Nucleus accumbens (tissue), 56 donors: ENCODE data around the gene GALNT9.

Source experiments
- DNase-seq, 56 donors: peaks; one replicate each; lab custom pipeline; 2025; lab: John Stamatoyannopoulos, UW

Gene GALNT9

DNA sequence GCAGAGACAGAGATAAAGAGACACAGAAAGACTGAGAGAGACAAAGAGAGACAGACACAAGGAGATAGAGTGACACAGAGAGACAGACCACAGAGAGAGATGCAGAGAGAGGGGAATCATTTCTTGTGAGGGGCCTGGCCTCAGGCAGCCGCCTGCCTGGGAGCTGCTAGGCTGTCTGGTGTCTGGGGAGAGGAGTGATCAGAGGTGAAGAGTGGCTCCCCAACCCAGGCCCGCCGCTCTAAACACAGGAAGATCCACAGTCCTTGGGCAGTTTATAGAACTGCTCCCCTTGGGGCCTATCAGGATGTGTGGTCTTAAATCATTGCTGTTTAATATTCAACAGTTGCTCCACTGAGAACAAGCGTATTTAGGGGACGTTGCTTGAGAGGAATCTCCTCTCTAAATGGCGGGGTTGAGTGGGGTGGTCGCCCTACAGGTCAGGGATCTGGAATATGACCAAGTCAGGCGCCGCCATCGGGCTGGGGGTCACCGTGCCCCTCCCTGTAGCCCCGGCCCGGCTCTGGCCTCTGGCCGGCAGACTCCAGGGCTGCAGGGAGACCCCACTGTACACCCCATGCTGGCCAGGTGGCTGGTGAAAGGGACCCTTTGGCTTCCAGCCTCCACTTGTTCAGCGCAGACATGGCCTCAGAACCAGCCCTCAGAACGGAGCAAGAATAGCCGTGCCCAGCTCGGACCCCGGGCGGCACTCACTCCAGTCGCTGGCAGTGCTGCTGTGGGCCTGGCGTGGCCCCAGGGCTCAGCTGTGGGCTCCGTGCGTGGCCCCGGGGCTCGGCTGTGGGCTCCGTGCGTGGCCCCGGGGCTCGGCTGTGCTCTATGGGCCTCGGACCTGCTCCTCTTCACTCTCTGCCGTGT lies 89.4 kb downstream of the GALNT9 start:
- no peak for DNase-seq

DNA sequence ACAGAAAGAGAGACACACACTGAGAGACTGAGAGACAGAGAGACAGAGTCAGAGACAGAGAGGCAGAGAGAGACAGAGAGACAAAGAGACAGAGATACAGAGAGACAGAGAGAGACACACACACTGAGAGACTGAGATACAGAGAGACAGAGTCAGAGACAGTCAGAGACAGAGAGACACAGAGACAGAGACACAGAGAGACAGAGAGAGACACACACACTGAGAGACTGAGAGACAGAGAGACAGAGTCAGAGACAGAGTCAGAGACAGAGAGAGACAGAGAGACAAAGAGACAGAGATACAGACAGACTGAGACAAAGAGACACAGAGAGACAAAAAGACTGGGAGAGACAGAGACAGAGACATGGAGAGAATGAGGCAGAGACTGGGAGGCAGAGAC lies 90.0 kb downstream of the GALNT9 start:
- no peak for DNase-seq

DNA sequence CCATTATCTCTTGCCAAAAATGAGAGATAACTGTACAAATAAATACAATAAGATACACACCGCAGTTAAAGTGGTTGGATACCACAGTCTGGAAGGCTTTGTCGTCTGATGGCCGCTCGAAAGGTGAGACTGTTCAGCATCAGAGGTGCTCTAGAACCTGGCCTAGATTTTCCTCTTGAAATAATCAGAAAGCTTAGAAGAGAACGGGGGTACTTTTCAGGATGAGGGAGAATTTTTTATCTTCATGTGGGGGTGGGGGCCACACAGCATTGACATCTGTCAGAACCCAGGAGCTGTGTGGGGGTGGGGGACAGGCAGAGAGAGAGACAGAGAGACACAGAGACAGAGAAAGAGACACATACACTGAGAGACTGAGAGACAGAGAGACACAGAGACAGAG lies 90.5 kb downstream of the GALNT9 start:
- no peak for DNase-seq

DNA sequence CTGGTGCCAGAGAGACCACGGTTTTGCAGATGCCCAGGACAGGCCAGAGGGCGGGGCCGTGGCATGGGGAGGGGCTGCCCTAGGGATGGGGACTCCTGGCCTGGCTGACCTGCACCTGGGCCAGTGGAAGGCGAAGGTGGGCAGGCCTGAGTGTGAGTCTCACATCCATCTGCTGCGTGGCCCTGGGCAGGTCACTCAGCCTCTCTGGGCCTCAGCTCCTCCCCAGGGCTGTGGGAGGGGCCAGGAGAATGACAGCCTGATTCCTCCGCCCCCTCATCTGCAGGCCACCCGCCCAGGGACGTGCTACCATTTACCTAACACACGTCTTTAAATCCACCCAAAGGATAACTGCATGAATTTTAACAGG lies 90.9 kb downstream of the GALNT9 start:
- no peak for DNase-seq

DNA sequence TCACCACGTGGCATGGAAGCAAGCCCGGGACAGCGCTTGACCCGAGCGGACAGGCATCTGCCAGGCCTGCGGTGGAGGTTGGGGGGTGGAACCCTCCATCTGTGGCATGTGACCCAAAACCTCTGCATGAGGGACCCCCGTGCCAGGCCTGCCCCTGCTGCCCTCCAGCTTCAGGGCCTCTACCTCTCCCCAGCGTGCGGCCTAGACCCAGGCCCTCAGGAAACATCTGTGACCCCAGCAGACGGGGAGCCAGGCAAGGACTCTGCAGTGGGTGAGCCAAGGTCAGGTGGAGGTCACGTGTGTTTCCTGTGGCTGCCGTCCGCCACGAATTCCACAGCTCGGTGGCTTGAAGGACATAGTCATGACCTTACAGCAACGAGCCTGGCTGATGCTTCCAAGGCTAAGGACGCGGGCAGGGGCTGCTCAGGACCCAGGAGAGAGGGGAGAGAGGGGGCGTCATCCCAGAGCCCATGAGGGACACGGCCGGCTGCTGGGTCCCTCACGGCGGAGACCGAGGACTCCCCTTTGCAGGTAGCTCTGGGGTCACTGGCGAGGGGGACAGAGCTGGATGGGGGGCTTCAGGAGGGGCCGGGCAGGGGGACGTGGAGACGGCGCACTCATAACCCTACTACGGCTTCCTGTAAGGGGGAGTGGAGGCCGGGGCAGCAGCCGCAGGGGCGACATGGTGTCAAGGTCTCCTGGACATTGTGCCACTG lies 91.5 kb downstream of the GALNT9 start:
- no peak for DNase-seq

DNA sequence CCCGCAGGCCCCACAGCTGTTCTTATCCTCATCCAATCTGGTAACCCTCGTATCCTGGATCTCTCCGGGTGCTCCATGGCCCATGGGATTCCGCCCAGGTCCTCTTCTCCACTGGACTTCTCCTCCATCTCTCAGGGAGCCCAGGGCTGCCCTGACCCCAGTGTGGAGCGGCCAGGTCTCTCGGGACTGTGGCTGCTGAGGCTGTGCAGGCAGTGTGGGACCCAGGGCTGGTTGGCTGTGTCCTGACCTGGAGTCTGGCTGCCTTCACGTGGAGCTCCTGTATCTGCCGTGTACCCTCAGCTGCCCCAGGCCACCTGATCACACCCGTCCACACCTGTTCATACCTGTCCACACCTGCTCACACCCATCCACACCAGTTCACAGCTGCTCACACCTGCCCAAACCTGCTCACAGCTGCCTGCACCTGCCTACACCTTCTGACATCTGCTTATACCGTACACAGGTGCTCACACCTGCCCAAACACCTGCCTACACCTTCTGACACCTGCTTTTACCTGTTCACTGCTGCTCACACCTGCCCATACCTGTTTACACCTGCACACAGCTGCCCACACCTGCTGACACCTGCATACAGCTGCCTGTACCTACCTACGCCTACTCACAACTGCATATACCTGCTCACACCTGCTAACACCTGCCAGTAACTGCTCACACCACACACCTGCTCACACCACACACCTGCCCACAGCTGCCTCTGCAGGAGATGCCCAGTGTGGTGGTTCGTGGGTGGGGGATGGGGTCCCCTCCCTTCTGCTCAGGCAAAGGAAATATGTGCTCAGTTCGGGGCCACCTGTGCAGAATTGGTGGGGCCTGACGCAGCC lies 92.2 kb downstream of the GALNT9 start:
- DNase-seq = no peak

DNA sequence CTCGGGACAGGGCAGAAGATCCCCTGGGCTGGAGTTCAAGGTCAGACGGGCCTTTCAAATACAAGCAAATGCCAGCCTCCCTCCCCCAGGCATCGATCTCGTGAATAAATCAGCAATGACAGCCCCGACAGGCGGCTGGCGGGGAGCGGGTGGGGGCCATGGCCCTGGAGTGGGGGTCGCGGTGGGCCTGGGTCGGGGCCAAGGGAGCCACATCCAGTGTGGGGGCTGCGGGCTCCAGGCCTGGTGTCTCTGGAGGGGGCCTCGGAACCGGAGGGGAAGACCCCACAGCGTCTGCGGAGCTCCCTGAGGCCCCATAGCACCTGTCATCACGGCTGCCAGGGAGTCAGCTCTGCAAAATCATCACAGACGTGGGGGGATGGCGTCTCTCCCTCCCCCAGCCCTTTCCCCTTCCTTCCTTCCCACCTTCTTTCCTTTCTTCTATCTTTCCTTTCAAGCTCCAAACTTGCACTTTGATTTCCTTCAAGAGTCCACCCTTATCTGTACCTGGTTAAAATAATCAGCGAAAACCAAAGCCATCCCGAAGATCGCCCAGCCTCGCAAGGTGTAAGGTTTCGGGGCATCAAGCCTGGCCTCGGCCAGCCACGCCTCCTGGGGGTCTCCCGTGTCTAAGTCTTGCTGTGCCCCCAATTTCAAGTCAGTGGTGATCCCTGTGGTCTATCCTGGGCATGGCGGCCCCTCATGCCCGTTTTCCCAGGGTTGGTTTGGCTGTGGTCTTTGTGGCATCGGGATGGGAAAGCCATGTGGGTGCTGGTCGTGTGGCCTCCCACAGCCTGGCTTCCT lies 93.1 kb downstream of the GALNT9 start:
- no peak for DNase-seq

DNA sequence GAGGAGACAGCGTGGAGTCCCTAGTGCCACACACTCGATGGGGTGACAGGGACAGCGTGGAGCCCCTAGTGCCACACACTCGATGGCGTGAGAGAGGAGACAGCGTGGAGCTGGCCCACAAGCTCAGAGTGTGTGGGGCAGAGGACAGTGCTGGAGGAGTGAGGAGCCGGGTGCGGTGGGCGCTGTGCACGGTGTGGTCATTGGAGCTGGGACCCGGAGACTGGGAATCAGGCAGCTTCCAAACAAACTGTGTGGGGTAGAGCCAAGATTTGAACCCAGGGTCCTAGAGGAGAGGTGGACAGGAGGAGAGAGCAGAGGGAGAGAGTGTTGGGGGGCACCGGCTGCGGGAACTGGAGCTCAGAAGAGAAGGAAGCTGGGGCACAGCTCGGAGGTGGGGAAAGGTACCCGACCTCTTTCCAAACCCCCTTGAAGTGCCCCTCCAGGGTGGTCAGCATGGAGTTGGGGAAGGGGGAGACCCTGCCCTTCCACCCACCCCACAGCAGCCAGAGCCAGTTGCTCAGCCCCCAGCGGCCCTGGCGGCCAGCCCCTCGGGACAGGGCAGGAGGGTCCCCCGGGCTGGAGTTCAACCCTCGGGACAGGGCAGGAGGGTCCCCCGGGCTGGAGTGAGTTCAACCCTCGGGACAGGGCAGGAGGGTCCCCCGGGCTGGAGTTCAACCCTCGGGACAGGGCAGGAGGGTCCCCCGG lies 94.1 kb downstream of the GALNT9 start:
- no peak for DNase-seq

DNA sequence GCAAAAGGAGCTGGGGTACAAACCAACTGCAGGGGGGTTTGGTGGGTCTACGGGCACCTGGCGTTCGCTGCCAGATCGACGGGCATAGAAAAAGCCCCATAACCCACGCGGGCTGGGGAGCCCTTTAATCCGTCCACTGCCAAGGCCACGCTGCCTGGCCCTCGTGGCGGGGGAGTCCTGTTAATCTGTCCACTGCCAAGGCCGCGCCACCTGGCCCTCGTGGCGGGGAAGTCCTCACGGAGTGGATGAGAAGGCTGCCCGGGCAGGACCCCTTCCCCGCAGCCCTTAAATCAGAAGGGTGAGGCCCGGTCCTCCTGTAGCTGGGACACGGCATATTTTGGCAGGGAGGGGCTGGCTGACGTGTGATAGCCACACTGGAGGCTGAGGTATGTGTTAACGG lies 99.0 kb downstream of the GALNT9 start:
- DNase-seq = no peak

DNA sequence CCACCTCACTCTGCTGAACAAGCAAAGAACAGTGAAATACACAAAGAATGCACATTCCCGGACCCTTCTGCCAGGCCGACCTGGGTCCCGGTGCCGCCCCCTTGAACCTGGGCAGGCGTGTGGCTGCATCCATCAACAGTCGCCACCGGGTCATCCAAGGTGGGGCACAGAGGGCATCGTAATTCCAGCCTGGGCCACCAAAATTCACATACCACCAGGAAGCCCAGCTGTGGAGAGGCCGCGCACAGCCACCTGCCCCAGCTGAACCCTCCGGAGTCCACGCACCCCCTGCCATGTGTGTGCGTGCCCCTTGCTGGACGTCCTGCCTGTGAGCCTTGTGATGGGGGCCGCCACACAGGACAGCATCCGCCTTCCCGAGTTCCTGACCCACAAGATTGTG lies 99.5 kb downstream of the GALNT9 start:
- no peak for DNase-seq

DNA sequence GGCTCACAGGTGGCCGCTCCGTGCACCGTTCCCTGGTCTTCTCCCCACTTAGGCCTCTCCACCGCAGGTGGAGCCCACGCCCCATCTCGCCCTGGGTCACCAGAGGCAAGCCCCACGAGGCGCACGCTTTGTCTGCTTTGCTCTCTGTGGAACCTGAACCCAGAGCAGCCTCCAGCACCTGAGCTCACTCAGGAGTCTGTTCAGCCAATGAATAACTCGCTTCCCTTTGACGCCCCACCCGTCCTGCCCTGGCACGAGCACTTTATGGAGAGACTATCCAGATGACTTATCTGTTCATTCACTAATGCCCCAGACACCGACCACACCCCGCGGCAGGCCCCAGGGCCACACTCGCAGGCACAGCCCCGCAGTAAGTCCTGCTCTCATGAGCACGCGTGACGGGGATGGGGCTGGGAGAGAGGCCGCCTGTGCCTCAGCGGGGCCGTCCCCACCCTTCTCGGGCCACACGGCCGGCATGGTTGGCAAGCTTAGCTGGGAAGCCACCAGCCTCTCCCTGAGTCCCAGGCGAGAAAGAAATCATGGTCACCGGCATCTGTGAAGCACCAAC lies 100.1 kb downstream of the GALNT9 start:
- no peak for DNase-seq

DNA sequence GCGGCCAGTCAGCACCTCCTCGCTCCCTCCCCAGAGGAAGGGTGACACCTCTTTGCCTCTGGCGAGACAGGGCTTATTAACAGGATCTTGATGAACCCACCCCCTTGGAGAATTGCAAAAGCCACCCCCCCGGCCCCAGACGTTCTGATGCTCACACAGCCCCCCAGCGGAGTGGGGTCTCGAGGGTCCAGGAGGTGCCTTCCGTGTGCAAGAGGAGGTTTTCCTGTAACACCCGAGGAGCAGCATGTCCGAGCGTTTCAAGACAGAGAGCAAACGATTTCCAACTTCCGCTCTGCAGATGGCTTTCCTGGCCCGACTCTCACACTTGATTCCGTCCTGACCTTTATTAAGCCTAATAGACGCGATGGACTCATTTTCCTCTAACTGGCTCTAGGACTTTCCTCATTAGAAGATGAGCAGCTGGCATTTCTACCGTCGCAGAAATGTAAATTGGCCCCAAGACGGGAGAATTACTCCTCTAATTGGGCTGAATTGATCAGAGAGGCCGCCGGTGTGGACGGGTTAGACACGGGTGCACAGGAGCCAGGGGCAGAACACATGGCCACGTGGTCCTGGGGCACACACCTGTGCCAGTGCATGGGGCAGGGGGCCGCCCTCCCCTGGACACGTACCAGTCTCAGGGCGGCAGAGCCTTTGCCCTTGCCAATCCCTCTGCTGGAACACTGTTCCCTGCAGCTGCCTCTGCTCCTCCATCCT lies 100.8 kb downstream of the GALNT9 start:
- DNase-seq = no peak

DNA sequence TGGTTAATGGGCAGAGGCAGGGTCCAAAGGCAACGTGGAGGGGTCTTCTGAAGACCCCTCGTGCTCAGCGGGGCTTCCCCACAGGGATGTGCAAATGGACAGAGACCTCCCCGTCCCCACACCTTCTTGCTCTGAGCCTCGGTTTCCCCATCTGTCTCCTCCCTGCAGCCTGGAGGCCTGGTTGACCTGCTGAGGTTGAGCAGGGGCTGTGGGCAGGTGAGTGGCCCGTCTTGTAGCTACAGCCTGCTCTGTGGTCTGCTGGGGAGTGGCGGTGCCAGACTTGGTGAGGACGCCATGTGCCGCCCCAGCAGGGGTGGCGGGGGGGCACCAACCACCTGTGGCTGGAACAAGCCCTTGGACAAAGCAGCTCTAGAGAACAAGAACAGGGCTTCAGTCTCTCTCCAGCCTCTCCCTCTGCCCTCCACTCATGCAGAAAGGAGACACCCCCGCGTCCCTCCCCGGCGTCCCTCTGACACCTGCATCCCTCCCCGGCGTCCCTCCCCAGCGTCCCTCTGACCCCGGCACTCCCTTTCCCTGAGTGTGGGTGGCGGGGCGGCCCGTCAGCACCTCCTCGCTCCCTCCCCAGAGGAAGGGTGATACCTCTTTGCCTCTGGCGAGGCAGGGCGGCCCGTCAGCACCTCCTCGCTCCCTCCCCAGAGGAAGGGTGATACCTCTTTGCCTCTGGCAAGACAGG lies 101.5 kb downstream of the GALNT9 start:
- DNase-seq = no peak

DNA sequence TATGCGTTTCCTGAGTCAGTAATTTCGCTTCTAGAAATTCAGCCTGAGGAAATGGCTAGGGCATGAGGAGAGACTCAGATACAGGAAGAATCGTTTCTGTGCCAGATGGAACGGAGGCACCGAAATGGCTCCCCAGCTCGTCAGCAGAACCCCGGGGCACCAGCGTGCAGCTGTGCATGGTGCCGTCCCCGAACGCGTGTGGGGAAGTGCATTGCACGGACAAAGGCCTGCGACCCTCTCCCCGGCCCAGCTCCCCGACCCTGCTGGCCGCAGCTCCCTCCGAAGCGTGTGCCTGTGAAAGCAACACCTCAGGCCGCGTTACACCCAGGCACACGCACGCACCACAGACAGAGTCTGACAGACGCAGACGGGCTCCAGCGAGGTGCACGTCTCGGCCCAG lies 102.3 kb downstream of the GALNT9 start:
- no peak for DNase-seq

DNA sequence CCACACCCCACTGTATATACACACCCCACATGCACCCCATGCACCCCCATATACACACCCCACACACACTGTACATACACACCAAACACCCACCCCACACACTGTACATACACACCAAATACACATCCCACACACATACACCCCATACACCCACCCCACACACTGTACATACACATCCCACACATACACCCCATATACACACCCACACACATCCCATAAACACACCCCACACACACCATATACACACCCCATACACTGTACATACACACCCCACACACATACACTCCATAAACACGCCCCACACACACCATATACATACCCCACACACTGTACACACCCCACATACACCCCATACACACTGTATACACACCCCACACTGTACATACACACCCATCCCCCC lies 102.8 kb downstream of the GALNT9 start:
- DNase-seq = no peak

DNA sequence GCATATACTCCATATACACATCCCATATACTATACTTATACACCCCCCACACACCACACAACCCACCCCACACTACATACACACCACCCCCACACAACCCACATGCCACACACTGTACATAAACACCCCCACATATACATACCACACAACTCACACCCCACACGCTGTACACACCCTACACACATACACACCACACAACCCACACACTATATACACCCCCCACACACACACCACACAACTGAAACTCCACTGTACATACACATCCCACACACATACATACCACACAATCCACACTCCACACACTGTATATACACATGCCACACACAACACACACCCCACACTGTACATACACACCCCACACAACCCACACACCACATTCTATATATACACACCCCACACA lies 104.2 kb downstream of the GALNT9 start:
- DNase-seq = no peak

DNA sequence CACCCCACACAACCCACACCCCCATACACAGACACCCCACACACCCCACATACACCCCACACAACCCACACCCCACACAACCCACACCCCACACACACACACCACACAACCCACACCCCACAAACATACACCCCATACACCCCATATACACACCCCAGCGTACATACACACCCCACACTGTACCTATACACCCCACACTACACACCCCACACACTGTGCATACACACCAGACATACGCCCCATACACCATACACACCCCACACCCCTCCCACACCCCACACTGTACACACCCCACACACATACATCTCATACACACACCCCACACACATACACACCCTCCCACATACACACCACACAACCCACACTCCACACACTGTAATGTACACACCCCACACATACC lies 104.9 kb downstream of the GALNT9 start:
- no peak for DNase-seq

DNA sequence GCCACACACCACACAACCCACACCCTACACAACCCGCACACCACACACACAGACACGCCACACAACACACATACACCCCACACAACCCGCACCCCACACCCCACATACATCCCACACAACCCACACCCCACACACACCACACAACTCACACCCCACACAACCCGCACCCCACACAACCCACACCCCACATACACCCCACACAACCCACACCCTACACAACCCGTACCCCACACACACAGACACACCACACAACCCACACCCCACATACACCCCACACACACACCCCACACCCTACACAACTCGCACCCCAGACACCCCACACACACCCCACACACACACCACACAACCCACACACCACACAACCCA lies 106.6 kb downstream of the GALNT9 start:
- no peak for DNase-seq
